SK-N-DZ (cell line): Measurements from ENCODE around the gene GTPBP2.
A peak's percentile ranks its signal among the peaks of the same experiment; 100 is the strongest.
"Not testable (repeated sequence)": the region's sequence is repeated elsewhere in the genome, so short reads cannot be mapped to it uniquely, and the experiment has no call there.

Source experiments
- DNase-seq: peaks from one replicate; pipeline ENCODE4 v3.0.0-alpha.2; 2015; ENCODE audit warnings: low spot score

GTPBP2 gene

GRCh38 chr6:43662948-43663347, 33.9 kb upstream of the GTPBP2 start:
- DNase-seq: not testable (repeated sequence)

GRCh38 chr6:43658161-43658560, 29.1 kb upstream of the GTPBP2 start:
- DNase-seq: no peak

GRCh38 chr6:43657221-43657802, 28.2 kb upstream of the GTPBP2 start:
- DNase-seq: no peak

- DNase-seq: not testable (repeated sequence)
Observed at GRCh38 chr6:43652822-43653221, 23.8 kb upstream of the GTPBP2 start.

GRCh38 chr6:43648248-43648647, 19.2 kb upstream of the GTPBP2 start:
- no peak for DNase-seq

GRCh38 chr6:43647613-43648012, 18.5 kb upstream of the GTPBP2 start:
- DNase-seq: no peak

GRCh38 chr6:43645613-43645964, 16.5 kb upstream of the GTPBP2 start:
- no peak for DNase-seq

GRCh38 chr6:43644940-43645612, 16.0 kb upstream of the GTPBP2 start, which contains the start of gene RSPH9:
Gene RSPH9, plus strand, starts transcription at chr6:43645036. Its CDS starts 63 bp downstream, at chr6:43645099.
- no peak for DNase-seq

- DNase-seq: no peak
Observed at GRCh38 chr6:43639984-43640800, 11.1 kb upstream of the GTPBP2 start.

GRCh38 chr6:43636308-43636659, 7.2 kb upstream of the GTPBP2 start:
- no peak for DNase-seq

GRCh38 chr6:43635387-43636307, 6.6 kb upstream of the GTPBP2 start, which contains the start of gene MAD2L1BP:
Gene MAD2L1BP, plus strand, starts transcription at chr6:43635840. Its CDS starts 36 bp downstream, at chr6:43635876.
- DNase-seq: peak; percentile 86

- DNase-seq: peak; percentile 80
Observed at GRCh38 chr6:43634702-43635303, 5.7 kb upstream of the GTPBP2 start.

- DNase-seq: not testable (repeated sequence)
Observed at GRCh38 chr6:43633002-43633401, 3.9 kb upstream of the GTPBP2 start.

GRCh38 chr6:43630980-43631619, 2.0 kb upstream of the GTPBP2 start:
- no peak for DNase-seq

GRCh38 chr6:43629505-43630300, 639 bp upstream of the GTPBP2 start:
- peak; percentile 95 for DNase-seq

GRCh38 chr6:43628393-43629103, 516 bp downstream of the GTPBP2 start:
- peak; percentile 73 for DNase-seq

- DNase-seq: no peak
Observed at GRCh38 chr6:43627008-43627825, 1.8 kb downstream of the GTPBP2 start.

- no peak for DNase-seq
Observed at GRCh38 chr6:43625393-43625992, 3.6 kb downstream of the GTPBP2 start.
